ENCODE results near the gene CACUL1.

DNA sequence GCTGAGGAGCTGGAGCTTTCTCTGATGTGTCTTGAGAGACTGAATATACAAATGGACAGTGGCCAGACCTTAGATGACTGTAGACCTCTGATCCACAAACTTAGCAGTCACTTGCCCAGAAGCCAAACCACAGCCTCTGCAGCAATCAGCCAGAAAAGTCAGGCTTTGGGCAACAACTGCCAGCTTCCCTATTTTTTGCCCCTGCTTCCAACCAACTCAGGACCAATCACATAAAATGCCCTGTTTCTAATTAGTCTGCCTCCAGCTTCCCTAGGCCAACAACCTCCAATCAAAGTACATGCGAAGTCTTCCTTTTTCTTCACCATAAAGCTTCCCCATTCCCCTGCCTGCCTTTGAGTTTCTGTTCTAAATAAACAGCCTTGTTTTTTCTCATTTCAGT, 37.8 kb upstream of the CACUL1 start:
- TF ChIP-seq, protein P1, sequence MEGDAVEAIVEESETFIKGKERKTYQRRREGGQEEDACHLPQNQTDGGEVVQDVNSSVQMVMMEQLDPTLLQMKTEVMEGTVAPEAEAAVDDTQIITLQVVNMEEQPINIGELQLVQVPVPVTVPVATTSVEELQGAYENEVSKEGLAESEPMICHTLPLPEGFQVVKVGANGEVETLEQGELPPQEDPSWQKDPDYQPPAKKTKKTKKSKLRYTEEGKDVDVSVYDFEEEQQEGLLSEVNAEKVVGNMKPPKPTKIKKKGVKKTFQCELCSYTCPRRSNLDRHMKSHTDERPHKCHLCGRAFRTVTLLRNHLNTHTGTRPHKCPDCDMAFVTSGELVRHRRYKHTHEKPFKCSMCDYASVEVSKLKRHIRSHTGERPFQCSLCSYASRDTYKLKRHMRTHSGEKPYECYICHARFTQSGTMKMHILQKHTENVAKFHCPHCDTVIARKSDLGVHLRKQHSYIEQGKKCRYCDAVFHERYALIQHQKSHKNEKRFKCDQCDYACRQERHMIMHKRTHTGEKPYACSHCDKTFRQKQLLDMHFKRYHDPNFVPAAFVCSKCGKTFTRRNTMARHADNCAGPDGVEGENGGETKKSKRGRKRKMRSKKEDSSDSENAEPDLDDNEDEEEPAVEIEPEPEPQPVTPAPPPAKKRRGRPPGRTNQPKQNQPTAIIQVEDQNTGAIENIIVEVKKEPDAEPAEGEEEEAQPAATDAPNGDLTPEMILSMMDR (IDR thresholded peaks at IDR 0.05 in 2 of 3, conservative IDR thresholded peaks at IDR 0.05 in 1 of 3; ENCODE audit: borderline replicate concordance in 1 of 3, insufficient read depth in 1 of 3, low read depth in 2 of 3, low read length in 2 of 3): no peak
- no peak for TF ChIP-seq POLR2A (IDR thresholded peaks at IDR 0.05; ENCODE audit: borderline replicate concordance, extremely low read depth, insufficient read depth, insufficient read length)
- TF ChIP-seq CEBPB (IDR thresholded peaks at IDR 0.05; ENCODE audit: low read depth): no peak
- no peak for TF ChIP-seq ZFX (IDR thresholded peaks at IDR 0.05)
- no peak for TF ChIP-seq EZH2 (IDR thresholded peaks at IDR 0.05)
- TF ChIP-seq REST (IDR thresholded peaks at IDR 0.05; ENCODE audit: low read depth): no peak
- TF ChIP-seq CBX3 (IDR thresholded peaks at IDR 0.05; ENCODE audit: low read depth): no peak
- no peak for TF ChIP-seq SRF (IDR thresholded peaks at IDR 0.05; ENCODE audit: low read depth)
- TF ChIP-seq EZH2phosphoT487 (IDR thresholded peaks at IDR 0.05; ENCODE audit: borderline replicate concordance): no peak
- TF ChIP-seq POLR2AphosphoS5 (IDR thresholded peaks at IDR 0.05; ENCODE audit: low read depth, low read length): no peak
- no peak for TF ChIP-seq YY1 (IDR thresholded peaks at IDR 0.05; ENCODE audit: extremely low read depth, insufficient replicate concordance, low read depth, low read length)

All from HCT116 (cell line).